ENCODE measurements around the gene LSAMP.

- TF ChIP-seq EZH2 (IDR thresholded peaks at IDR 0.05; ENCODE audit: low read depth) (no peak), CTCF (conservative IDR thresholded peaks at IDR 0.05) (no peak)
Observed at GRCh38 chr3:116127464-116127863, 317.8 kb downstream of the LSAMP start.

All from PC-9 (cell line).